WTC11 (cell line): ENCODE data around the gene COL26A1.

Source experiments
- TF ChIP-seq, protein P1 (sequence below): fragments of 200-600 bp; IDR thresholded peaks from 2 replicates; pipeline ENCODE4 v1.8.0; 2022; ENCODE audit warnings: antibody characterized with exemption
- TF ChIP-seq, protein P2 (sequence below): sonication (generic); formaldehyde crosslinking; IDR thresholded peaks from 2 replicates; pipeline ENCODE4 v1.8.1; 2022; ENCODE audit warnings: mild to moderate bottlenecking, moderate library complexity, missing genetic modification reagents

DNA sequence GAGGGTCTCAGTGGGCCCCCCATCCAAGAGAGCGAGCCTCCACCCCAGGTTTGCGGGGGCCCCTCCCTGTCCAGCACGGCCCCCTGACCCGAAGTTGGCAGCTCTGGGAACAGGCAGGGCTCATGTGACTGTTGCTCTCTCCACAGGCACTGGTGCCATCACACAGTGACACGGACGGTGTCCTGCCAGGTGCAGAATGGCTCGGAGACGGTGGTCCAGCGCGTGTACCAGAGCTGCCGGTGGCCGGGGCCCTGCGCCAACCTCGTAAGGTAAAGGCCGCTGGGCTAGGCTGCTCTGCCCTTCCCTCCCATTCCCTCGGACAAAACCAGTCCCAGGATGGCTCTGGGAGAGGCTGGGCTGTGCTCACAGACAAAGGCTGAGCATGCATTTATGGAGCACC is 57.2 kb downstream of the COL26A1 start:
- TF ChIP-seq, protein P1, sequence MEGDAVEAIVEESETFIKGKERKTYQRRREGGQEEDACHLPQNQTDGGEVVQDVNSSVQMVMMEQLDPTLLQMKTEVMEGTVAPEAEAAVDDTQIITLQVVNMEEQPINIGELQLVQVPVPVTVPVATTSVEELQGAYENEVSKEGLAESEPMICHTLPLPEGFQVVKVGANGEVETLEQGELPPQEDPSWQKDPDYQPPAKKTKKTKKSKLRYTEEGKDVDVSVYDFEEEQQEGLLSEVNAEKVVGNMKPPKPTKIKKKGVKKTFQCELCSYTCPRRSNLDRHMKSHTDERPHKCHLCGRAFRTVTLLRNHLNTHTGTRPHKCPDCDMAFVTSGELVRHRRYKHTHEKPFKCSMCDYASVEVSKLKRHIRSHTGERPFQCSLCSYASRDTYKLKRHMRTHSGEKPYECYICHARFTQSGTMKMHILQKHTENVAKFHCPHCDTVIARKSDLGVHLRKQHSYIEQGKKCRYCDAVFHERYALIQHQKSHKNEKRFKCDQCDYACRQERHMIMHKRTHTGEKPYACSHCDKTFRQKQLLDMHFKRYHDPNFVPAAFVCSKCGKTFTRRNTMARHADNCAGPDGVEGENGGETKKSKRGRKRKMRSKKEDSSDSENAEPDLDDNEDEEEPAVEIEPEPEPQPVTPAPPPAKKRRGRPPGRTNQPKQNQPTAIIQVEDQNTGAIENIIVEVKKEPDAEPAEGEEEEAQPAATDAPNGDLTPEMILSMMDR: no peak
- TF ChIP-seq, protein P2, sequence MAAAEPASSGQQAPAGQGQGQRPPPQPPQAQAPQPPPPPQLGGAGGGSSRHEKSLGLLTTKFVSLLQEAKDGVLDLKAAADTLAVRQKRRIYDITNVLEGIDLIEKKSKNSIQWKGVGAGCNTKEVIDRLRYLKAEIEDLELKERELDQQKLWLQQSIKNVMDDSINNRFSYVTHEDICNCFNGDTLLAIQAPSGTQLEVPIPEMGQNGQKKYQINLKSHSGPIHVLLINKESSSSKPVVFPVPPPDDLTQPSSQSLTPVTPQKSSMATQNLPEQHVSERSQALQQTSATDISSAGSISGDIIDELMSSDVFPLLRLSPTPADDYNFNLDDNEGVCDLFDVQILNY (CRISPR knock-in tag): no peak
